Neural progenitor cell (in vitro differentiated cells): ENCODE measurements around the gene SPAG9. TPM values are rescaled to one million over a fixed set of nuclear protein-coding genes. Genes with fewer than 3 reads are reported as not detected.
A peak's percentile ranks its signal among the peaks of the same experiment; 100 is the strongest.

Experiments used
- DNase-seq: peaks from one replicate; pipeline ENCODE4 v3.0.0-alpha.2; 2016; ENCODE audit warnings: low spot score
- H2AFZ ChIP-seq: fragments of 200-600 bp; sonication (generic); replicated peaks from 2 replicates; pipeline ENCODE4 v1.6.1; 2016; ENCODE audit warnings: antibody characterized with exemption
- H3F3A ChIP-seq: fragments of 200-600 bp; sonication (generic); 2 replicates; pipeline ENCODE4 v1.6.1; 2016; ENCODE audit warnings: antibody characterized with exemption, low read depth
- H3K27ac ChIP-seq: fragments of 200-600 bp; sonication (generic); 2 replicates; pipeline ENCODE4 v1.5.1; 2016; ENCODE audit warnings: mild to moderate bottlenecking
- H3K27me3 ChIP-seq: fragments of 200-600 bp; sonication (generic); 2 replicates; pipeline ENCODE4 v1.6.1; 2016; ENCODE audit warnings: mild to moderate bottlenecking, moderate library complexity
- H3K36me3 ChIP-seq: fragments of 200-600 bp; sonication (generic); 2 replicates; pipeline ENCODE4 v1.5.1; 2016
- H3K4me1 ChIP-seq: fragments of 200-600 bp; sonication (generic); 2 replicates; pipeline ENCODE4 v1.6.1; 2016; ENCODE audit warnings: mixed run types
- H3K4me2 ChIP-seq: fragments of 200-600 bp; sonication (generic); 2 replicates; pipeline ENCODE4 v1.6.1; 2016
- H3K4me3 ChIP-seq: fragments of 200-600 bp; sonication (generic); 2 replicates; pipeline ENCODE4 v1.5.1; 2016
- H3K79me2 ChIP-seq: fragments of 200-600 bp; sonication (generic); 2 replicates; pipeline ENCODE4 v1.6.1; 2016; ENCODE audit warnings: low read depth
- H3K9ac ChIP-seq: fragments of 200-600 bp; sonication (generic); 2 replicates; pipeline ENCODE4 v1.6.1; 2016
- H3K9me3 ChIP-seq: fragments of 200-600 bp; sonication (generic); 2 replicates; pipeline ENCODE4 v1.5.1; 2016; ENCODE audit warnings: low read depth
- H4K20me1 ChIP-seq: fragments of 200-600 bp; sonication (generic); 2 replicates; pipeline ENCODE4 v1.6.1; 2016; ENCODE audit warnings: low read depth
- H3K27ac Mint-ChIP-seq: 3 replicates; pipeline ENCODE4 v1.8.0; 2021; ENCODE audit warnings: mixed read lengths
- H3K27me3 Mint-ChIP-seq: 2 replicates; pipeline ENCODE4 v1.8.0; 2022; ENCODE audit warnings: low read depth, mild to moderate bottlenecking, inconsistent platforms, moderate library complexity, mixed read lengths; ENCODE audit not compliant: insufficient read depth
- H3K36me3 Mint-ChIP-seq: 3 replicates; pipeline ENCODE4 v1.8.0; 2021; ENCODE audit warnings: mixed read lengths
- H3K4me1 Mint-ChIP-seq: 3 replicates; pipeline ENCODE4 v1.8.0; 2021; ENCODE audit warnings: mixed read lengths
- H3K4me3 Mint-ChIP-seq: 3 replicates; pipeline ENCODE4 v1.8.0; 2021; ENCODE audit warnings: mild to moderate bottlenecking, moderate library complexity, mixed read lengths
- H3K9me3 Mint-ChIP-seq: 3 replicates; pipeline ENCODE4 v1.8.0; 2020; ENCODE audit warnings: mixed read lengths
- EZH2 ChIP-seq: fragments of 200-600 bp; sonication (generic); IDR thresholded peaks from 2 replicates; pipeline ENCODE4 v1.6.1; 2017; ENCODE audit warnings: antibody characterized with exemption, mild to moderate bottlenecking, moderate library complexity
- EZH2phosphoT487 ChIP-seq: fragments of 200-600 bp; sonication (generic); IDR thresholded peaks from 2 replicates; pipeline ENCODE4 v1.6.1; 2017; ENCODE audit warnings: antibody characterized with exemption
- total RNA-seq: library from RNA; depleted of rRNA; stranded (reverse); fragments of >200 nt; gene quantifications from 2 replicates; pipeline ENCODE4 v1.2.3, GENCODE V29; 2015; ENCODE audit warnings: low replicate concordance
- TF ChIP-seq, protein P1 (sequence below): fragments of 200-600 bp; sonication (generic); IDR thresholded peaks from 2 replicates; pipeline ENCODE4 v1.5.1; 2017; ENCODE audit warnings: antibody characterized with exemption, mild to moderate bottlenecking

Gene SPAG9
- total RNA-seq, 1 donor from 2014 or later, result 99.5 TPM

DNA sequence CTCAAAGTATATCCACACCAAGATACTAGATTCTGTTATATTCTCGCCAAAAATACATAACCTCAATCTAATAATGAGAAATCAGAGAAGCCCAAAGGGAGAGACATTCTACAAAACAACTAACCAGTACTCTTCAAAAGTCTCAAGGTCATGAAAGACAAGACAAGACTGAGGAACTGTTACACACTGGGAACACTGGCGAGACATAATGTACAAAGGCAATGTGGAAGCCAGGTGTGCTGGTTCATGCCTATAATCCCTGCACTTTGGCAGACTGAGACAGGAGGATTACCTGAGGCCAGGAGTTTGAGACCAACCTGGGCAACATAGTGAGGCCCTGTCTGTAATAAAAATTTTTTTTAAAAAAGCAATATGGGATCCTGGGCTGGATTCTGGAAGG is 85.9 kb downstream of the SPAG9 start:
- Histone ChIP-seq H3K36me3 (no peaks in the 10 kb centered on the region), H3F3A (peaks cover 6% of the 10 kb centered on the region), H3K27ac (no peak overlapping the region), H3K9me3 (no peaks in the 10 kb centered on the region), H2AFZ (no peak overlapping the region), H4K20me1 (peaks cover 3% of the 10 kb centered on the region), H3K4me2 (no peak overlapping the region), H3K79me2 (peaks cover 8% of the 10 kb centered on the region), H3K9ac (no peak overlapping the region), H3K27me3 (no peaks in the 10 kb centered on the region), H3K4me3 (no peak overlapping the region), H3K4me1 (peaks cover 18% of the 10 kb centered on the region)
- Mint-ChIP-seq H3K4me3 (no peak overlapping the region), H3K9me3 (no peaks in the 10 kb centered on the region), H3K36me3 (peaks cover 13% of the 10 kb centered on the region), H3K4me1 (peaks cover 18% of the 10 kb centered on the region), H3K27ac (no peak overlapping the region), H3K27me3 (no peaks in the 10 kb centered on the region)
- TF ChIP-seq, protein P1, sequence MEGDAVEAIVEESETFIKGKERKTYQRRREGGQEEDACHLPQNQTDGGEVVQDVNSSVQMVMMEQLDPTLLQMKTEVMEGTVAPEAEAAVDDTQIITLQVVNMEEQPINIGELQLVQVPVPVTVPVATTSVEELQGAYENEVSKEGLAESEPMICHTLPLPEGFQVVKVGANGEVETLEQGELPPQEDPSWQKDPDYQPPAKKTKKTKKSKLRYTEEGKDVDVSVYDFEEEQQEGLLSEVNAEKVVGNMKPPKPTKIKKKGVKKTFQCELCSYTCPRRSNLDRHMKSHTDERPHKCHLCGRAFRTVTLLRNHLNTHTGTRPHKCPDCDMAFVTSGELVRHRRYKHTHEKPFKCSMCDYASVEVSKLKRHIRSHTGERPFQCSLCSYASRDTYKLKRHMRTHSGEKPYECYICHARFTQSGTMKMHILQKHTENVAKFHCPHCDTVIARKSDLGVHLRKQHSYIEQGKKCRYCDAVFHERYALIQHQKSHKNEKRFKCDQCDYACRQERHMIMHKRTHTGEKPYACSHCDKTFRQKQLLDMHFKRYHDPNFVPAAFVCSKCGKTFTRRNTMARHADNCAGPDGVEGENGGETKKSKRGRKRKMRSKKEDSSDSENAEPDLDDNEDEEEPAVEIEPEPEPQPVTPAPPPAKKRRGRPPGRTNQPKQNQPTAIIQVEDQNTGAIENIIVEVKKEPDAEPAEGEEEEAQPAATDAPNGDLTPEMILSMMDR, result no peak
- TF ChIP-seq EZH2, result no peak
- no peak for DNase-seq

DNA sequence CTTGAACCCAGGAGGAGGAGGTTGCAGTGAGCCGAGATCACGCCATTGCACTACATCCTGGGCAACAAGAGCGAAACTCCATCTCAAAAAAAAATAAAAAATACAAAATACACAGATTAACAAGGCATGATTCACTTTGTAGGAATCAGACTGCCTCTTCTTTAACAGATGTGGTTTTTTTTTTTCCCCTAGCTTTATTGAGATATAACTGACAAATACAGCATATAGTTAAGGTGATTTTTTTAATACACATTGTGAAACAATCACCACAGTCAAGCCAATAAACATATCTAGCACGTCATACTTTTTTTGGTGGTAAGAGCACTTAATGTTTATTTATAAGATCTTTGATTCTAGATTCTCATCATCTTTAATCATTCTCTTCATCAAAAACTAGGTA is 87.8 kb downstream of the SPAG9 start:
- H3K27me3 Mint-ChIP-seq, result no peaks in the 10 kb centered on the region
- DNase-seq, result no peak
- no peaks in the 10 kb centered on the region for H3K27me3 ChIP-seq
- H3K9me3 ChIP-seq, result no peaks in the 10 kb centered on the region
- H3F3A ChIP-seq, result peaks cover 6% of the 10 kb centered on the region
- no peaks in the 10 kb centered on the region for H3K36me3 ChIP-seq
- H3K79me2 ChIP-seq, result peaks cover 7% of the 10 kb centered on the region
- peaks cover 18% of the 10 kb centered on the region for H3K4me1 Mint-ChIP-seq
- no peaks in the 10 kb centered on the region for H3K9me3 Mint-ChIP-seq
- peaks cover 3% of the 10 kb centered on the region for H4K20me1 ChIP-seq
- H3K27ac Mint-ChIP-seq, result no peak overlapping the region
- TF ChIP-seq, protein P1, result no peak
- TF ChIP-seq EZH2phosphoT487, result no peak
- TF ChIP-seq EZH2, result no peak
- no peak overlapping the region for H3K4me3 ChIP-seq
- H2AFZ ChIP-seq, result no peak overlapping the region
- peaks cover 3% of the 10 kb centered on the region for H3K36me3 Mint-ChIP-seq
- no peak overlapping the region for H3K27ac ChIP-seq
- H3K4me1 ChIP-seq, result peaks cover 18% of the 10 kb centered on the region
- H3K4me3 Mint-ChIP-seq, result no peak overlapping the region
- no peak overlapping the region for H3K9ac ChIP-seq
- no peak overlapping the region for H3K4me2 ChIP-seq

GRCh38 chr17:51029568-51030463 is 90.9 kb downstream of the SPAG9 start:
- no peaks in the 10 kb centered on the region for H3K27me3 Mint-ChIP-seq

More at GRCh38 chr17:51029568-51030463, 90.9 kb downstream of the SPAG9 start:
- Histone ChIP-seq H3K4me3 (no peak overlapping the region), H3F3A (peaks cover 6% of the 10 kb centered on the region), H3K79me2 (peaks cover 6% of the 10 kb centered on the region), H3K4me2 (no peak overlapping the region), H3K4me1 (no peaks in the 10 kb centered on the region), H3K27me3 (no peaks in the 10 kb centered on the region), H3K9me3 (no peaks in the 10 kb centered on the region), H3K9ac (no peak overlapping the region), H3K36me3 (no peaks in the 10 kb centered on the region), H2AFZ (no peak overlapping the region), H4K20me1 (no peaks in the 10 kb centered on the region), H3K27ac (peak overlapping the region; percentile 35)
- Mint-ChIP-seq H3K4me1 (no peaks in the 10 kb centered on the region), H3K36me3 (peaks cover 2% of the 10 kb centered on the region), H3K9me3 (no peaks in the 10 kb centered on the region), H3K27ac (no peak overlapping the region), H3K4me3 (no peak overlapping the region)
- TF ChIP-seq, protein P1, result no peak
- TF ChIP-seq EZH2, result no peak
- TF ChIP-seq EZH2phosphoT487, result no peak
- no peak for DNase-seq
